T-helper 2 cell (primary cell): ENCODE data around the gene PIAS3.
"Not testable (repeated sequence)": the region's sequence is repeated elsewhere in the genome, so short reads cannot be mapped to it uniquely, and the experiment has no call there.

ENCODE experiments used
- DNase-seq, 5 experiments: peaks; one replicate each; pipeline versions ENCODE4 v3.0.0 to v3.0.0-alpha.2; 2012 to 2022

Gene PIAS3

DNA sequence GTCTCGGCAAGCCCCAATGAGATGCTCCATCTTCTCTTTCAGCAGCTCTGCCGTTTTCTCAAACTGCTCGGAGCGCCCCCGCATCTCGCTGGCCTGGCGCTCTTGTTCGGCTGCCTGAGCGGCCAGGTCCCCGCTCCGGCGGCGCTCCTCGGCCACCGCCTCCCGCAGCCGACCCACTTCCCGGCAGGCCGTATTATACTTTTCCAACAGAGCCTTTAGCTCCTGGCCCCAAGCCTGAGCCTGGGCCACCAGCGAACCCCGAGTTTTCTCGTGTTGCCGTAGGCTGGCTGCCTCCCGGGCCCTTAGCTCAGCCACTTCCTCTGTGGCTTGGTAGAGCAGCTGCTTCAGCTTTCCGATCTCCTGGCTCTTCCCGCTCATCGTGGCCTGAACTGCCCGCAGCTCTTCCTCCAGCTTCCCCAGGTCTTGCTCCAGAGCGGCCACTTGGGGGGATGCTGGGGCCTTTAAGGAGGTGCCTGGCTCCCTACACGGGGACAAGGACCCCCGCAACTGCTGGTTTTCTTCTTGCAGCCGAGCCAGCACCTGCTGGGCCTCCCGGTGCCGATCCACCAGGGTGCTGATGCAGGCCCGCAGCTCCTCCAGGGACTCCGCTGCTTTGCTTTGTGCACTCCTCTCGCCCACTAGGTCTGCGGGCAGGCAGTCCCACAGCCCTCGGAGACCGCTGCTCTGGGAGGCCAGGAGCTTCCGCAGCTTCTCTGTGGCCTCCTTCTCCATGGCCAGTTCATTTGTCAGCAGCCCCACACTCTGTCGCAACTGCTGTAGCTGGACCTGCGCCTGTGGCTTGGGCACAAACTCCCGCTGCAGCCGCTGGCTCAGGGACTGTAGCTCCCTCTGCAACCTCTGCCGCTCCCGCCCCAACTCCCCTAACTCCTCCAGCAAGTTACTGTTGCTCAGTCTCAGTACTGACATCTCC is 13.4 kb upstream of the PIAS3 start:
- DNase-seq: peak in 3 of 5 experiments; percentile 14 to 55 (median 17)

DNA sequence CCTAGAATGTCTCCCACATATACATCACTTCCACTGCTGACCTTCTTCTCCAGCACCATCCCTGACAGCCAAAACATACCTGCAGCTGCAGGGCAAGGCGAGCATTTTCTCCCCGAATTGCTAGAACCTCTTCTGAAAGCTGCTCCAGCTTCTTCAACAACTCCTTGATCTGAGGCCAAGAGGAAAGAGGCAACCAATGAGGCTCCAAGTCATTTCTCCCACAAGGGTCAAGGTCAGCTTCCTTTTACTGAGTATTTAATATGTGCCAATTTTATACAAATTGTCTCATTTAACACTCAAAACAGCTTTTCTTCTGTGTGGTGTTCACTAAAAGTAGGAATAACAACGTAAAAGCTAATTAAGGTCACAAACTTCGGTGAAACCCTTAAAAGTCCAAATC is 9.4 kb upstream of the PIAS3 start:
- DNase-seq: no peak

DNA sequence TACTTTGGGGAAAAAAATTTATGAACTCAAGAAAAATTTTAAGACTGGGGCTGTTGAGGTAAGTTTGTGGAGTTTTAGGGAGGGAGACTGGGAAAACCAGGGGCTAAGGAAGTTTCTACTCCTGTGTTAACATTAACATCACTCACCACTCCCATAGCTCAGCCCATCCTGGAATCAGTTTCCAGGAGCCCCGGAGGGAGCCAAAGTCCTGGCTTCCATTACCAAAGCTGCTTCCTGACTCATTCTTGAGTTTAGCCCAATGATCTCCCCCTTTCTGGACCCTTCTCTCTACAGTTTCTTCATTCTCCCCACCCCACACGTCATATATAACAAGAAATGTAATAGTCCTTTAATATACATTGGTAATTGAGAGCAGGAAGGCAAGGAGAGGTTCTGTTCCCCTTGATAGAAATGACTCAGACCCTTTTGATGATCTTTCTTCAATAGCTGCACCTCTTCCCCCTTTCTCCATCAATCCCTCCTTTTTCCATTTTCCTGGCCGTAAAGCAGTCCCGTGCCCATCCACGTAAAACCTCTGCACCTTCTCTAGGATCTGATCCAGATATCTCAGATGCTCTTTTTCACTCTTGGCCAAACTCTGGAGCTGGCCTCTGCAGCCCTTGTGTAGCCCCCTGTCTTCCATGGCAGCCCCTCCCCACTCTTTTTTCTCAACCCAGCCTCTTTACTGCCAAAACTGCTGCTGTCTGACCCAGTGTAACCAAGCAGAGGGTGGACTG is 4.6 kb upstream of the PIAS3 start:
- DNase-seq: no peak

DNA sequence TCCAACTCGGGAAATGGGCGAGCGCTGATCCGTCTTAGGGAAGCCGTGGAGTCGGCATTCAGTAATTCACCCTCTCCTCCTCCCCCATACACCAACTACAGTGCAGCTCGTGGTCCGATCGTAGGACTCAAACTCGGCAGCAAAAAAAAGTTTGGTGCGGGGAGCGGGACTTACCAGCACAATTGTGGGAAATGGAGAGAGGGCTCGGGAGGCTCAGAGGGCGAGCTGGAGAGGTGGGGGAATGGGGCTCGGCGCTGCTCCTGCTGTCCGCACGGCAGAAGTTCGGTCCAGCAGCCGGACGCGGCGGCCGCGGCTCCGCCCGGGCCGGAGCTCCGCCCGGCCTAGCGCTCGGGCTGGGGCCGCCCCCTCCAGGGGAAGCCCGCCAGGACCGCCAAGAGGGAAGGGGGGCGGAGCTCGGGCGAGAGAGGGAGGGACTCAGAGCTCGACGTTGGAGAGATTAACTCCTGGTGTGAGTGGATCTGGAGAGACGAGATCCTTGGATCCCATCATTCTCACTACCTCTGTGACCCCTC is 676 bp upstream of the PIAS3 start:
- DNase-seq: peak; percentile 51 to 75 (median 67)

DNA sequence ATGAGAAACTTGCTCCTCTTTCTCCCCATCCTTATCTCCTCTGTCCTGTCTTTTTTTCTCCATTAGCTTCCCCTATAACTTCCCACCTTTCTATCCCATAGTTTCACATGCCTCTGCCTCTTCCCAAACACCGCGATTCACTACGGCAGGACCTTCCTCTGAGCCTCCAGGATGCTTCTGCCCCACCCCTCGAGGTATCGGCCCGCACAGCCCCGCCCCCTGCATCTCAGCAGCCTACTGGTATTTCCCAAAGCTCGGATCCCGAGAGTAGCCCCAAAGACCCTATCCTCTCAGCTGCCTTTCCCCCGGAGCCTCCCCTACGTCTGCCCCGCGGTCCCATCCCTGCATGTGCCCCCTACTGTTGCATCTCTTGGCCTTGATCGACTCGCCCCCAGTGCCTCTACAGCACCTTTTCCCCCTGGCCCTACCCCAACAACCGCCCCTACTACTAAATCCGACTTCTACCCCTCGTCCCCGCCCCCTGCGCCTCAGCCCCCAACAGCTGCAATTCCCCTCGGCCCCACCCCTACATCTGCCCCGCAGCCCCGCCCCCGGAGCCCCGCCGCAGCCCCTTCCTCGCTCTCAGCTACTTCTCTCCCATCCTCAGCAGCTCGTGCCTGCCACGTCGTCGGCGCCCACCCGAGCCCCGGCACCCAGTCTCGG is 512 bp downstream of the PIAS3 start:
- DNase-seq: peak; percentile 30 to 75 (median 48)

DNA sequence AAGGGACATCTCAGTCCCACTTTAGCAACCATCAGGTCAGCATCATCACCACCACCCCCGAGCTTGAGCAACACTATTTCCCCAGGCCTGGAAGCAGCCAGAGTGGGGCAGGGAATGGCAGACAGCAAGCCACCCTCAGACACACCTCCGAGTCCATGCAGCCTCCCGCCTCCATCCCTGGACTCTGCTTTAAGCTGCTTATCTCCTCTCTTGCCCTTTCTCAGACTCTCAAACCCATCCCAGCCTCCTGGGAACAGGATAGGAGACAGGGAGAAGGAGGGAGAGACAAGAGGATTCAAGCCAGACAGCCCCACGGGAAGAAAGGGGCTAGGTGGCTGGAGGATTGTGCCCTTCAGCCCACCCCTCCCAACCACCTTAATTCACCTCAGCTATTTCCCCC is 1.7 kb downstream of the PIAS3 start:
- DNase-seq: no peak

DNA sequence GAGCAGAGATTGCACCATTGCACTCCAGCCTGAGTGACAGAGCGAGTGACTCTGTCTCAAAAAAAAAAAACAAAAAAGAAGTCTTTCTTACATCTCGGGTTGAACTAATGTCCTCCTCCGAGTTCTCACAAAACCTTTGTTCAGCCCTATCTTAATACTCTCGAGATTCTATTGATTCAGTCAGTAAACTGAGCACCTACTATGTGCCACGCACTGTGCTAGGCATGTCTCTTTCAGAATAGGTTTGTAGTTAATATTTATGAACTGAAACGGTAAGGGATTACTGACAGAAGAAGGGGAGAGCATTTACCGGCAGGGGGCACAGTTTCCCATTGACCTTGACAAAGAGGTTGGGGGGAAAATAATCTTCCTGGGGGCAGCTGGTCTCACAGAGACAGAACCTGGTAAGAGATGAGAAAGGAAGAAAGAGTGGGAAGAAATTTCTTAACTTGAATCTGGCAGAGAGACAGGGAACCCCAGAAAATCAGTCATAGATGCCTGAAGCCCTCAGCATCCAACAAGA is 3.4 kb downstream of the PIAS3 start:
- no peak for DNase-seq

DNA sequence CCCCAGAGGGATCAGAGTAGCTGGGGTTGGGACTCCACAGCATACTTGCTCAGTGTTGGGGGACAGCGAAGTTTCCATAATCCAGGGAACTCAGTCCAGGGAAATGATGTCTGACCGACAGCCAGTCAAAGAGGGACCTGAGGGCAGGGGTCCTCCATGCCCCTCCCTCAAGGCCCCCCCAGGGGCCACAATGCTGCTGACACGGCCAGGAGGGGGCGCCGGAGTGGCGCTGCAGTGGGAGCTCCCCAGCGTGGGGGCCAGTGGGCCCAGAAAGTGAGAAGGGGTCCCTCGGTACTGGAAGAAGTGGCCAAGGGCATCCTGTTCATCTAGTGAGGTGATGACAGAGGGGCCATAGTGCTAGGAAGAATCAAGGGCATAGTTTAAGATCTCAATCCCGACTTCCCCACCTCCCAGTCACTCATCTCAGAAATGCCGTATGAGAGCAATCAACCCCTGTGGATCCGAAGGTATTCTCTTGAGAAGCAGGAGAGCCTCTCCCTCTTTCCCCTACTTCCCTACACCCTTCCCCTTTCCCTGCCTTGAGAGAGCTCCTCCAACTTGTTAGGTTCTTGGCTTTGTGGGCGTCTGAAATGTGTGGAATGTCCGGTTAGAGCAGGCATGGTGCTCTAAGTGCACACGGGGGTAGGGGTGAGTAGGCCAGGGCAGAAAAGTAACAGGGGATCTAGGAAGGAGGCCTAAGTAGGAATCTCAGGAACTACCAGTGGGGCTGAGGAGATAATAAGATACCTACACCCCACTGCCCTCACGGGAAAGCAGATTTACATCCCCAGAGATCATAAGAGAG is 9.3 kb downstream of the PIAS3 start:
- no peak for DNase-seq

DNA sequence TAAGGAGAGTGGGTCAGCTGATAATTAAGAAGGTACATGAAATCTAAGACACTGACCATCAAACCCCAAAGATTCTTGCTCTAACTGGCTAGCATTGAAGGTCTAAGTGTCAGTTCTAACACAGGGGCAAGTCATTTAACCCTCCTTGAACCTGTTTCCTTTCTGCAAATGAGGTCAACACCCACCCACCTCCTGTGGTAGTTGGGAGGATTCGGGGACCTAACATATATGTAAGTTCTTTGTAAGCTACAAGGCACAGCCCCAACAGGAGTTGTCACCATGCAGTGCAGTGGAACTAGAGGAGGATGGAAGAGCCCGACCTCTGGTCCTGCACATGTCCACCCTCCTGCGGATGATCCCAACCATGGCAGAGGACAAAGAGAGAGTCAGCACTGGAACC is 11.1 kb downstream of the PIAS3 start:
- no peak for DNase-seq

DNA sequence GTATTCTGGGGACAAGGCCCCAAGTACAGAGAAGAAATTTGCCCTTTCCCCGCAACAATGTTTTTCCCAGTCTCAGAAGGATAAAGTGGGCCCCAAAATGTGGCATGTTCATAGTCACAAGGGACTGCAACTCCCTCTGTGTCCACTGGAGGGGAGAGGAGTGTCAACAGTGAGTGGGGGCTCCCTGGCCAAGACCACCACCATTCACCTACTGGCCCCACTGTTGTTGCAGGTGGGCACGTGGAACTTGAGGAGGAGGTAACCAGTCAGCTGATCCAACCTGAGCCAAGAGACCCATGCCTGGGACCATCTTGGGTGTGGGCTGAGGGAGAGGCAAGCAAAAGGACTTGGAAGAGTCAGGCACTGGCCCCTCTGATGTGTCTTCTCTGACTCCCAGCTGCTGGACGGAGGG is 12.7 kb downstream of the PIAS3 start:
- peak in 1 of 5 experiments; percentile 54 for DNase-seq

DNA sequence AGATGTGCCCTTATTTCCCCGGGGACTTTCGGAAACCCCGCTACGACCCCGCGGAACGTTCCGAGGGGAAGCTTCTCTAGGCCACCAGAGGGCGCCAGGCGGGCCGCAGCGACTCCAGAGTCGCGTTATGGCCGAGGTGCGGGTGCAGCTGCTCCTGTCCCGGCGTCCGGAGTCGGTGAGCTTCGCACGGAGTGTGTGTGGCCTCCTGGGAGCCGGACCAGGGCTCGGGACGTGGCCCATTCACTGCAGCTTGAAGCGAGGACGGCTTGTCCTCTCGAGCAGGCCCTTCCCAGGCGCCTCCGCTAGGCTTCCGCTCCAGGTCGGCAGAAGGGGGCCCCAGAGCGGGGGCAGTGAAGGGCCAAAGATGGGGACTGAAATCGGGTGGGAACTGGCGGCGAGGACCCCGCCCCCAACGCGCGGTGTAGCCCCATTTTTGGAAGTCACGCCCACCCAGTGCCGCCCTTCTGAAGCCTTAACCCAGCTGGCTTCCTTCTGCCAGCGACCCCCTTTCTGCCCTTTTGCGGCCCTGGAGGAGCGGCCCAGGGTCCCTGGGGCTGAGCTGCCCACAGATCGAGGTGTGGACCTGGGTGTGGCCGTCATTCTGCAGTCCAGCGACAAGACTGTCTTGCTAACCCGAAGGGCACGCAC is 13.2 kb downstream of the PIAS3 start, which contains the start of gene NUDT17:
NUDT17 (plus strand) TSS at position 117 of the 648 bp plus-strand sequence; CDS start at position 128, 11 bp downstream.
- DNase-seq: peak; percentile 40 to 78 (median 67)

DNA sequence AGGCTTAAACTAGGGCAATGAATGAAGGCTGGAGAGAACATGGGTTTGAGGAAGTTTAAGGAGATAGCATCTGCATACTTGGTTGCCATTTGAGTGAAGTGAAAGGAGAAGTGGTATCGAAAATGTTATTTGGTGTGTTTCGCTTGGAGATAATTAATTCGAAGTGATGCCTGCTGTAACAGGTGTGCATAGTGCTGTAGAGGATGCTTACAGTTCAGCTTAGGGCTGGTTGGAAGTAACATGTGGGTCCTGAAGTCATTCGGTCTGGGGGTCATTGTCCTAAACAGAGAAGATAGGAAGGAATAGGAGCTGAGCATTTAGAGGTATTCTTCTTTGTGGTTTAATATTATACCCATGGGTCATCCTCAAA is 13.8 kb downstream of the PIAS3 start:
- peak in 1 of 5 experiments; percentile 43 for DNase-seq

DNA sequence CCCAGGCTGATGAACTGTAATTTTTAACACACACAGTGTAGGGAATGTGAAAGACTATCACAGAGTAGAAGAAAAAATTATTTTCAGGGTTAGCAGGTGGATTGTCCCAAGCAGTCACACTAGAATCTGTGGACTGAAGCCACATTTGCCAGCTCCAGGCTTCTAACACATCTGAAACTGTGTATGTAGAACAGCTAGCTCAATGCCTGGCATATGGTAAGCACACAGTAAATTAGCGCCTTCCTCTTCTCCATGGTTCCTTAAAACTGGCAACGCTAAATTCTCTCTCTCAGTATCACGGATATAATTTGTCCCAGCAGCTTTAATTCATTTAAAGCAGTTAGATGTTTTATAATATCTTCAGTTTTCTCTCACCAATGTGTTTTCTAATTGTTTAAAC is 15.8 kb downstream of the PIAS3 start:
- DNase-seq: no peak

DNA sequence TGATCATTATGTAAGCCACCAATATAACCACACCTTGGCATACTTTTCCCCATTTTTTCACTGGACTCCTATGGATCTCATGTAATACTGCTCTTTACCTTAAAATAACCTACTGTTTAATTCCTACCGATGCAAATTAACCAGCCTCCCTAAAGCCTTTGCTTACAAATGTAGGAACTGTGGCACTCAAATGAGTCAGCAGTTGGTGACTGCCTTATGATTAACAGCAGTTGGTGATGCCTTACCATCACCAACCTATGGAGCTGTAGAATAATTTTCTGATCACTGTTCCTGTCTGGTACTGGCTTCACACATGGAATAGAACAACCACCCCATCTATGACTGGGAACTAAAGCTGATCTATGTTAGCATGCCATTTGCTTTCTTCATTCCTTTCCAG is 21.2 kb downstream of the PIAS3 start:
- DNase-seq: no peak

DNA sequence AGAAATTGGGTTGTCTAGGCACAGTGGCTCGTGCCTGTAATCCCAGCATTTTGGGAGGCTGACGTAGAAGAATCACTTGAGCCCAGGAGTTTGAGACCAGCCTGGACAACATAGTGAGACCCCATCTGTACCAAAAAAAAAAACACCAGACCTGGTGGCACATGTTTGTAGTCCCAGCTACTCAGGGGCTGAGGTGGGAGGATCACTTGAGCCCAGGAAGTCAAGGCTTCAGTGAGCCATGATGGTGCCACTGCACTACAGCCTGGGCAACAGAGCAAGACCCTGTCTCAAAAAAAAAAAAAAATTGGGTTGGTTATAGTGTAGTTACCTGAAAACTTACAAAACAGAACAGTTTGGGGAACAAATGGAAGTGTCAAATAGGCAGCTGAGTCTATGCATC is 28.1 kb downstream of the PIAS3 start:
- DNase-seq: not testable (repeated sequence)

DNA sequence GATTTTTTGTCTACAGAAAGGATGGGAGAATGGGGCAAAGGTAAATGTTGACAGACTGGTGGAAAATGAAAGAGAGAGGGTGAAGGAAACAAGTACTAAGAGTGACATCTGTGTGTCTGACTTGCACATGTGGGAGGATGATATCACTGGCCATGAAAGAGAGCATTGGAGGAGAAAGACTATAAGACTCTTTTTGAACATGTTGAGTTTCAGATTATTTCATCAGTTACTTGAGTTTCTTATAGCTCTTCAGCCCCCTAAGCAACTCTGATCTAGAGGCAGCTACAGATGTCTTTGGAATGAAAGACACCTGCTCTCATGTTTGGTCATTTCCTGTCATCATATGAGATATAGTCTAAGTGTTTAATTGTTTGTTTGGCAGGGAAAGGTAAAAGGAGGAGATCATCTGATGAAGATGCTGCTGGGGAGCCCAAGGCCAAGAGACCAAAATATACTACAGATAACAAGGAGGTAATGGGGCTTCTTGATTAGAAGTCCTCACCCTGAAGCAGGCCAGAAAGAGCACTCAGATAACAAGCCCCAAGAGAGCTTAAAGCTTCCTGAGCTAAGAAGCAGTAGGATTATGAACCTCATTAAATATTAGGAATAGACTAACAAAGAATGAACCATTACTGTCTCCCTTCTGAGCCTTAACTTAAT is 30.4 kb downstream of the PIAS3 start:
- no peak for DNase-seq

DNA sequence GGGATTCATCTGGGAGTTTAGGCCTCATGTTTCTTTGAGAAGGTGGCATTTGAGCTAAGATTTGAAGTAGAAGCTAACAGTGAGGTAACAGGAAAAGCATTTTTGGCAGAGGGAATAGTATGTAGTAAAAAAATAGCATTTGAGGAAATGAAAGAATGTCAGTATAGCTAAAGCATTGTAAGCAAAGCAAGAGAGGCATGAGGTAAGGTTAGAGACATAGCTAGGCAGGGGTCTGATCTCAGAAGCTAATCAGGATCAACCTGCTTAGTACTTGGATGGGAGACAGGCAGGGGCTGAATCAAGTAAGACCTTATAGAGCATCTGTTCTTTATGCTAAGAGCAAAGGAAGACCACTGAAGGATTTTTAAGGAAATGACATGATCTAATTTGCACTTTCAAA is 30.9 kb downstream of the PIAS3 start:
- DNase-seq: no peak

DNA sequence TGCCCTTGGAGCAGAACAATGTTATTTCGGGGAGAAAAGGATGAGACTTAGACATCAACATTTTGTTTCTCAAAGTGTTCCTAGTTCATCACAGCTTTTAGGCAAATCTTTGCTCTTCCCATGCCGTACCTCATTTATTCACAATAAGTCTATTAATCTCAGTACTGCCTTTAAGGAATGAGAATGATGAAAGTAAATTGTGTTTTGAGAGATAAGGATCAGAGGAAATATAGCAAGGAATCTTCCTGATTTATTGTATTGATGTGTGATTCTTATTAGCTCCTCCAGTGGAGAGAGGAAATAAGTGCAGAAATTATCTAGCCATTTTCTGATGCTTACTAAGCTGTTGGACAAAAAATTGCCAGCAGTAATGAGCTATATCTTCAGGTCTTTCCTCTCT is 32.9 kb downstream of the PIAS3 start:
- DNase-seq: no peak

DNA sequence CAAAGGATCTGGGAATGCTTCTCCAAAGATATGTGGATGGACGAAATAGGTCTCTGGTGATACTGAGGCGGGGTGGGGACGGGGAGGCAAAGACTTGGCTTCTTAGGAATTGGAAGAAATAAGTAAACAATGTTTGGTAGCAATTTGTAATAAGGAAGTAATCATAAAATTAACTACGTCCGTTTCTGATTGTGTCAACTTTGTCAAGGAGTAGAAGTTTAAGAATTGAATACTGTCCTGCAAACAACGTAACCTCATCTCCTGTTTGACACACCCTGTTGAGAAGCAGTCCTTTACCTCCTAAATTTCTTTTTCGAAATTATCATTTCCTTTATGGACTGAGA is 34.4 kb downstream of the PIAS3 start:
- no peak for DNase-seq

DNA sequence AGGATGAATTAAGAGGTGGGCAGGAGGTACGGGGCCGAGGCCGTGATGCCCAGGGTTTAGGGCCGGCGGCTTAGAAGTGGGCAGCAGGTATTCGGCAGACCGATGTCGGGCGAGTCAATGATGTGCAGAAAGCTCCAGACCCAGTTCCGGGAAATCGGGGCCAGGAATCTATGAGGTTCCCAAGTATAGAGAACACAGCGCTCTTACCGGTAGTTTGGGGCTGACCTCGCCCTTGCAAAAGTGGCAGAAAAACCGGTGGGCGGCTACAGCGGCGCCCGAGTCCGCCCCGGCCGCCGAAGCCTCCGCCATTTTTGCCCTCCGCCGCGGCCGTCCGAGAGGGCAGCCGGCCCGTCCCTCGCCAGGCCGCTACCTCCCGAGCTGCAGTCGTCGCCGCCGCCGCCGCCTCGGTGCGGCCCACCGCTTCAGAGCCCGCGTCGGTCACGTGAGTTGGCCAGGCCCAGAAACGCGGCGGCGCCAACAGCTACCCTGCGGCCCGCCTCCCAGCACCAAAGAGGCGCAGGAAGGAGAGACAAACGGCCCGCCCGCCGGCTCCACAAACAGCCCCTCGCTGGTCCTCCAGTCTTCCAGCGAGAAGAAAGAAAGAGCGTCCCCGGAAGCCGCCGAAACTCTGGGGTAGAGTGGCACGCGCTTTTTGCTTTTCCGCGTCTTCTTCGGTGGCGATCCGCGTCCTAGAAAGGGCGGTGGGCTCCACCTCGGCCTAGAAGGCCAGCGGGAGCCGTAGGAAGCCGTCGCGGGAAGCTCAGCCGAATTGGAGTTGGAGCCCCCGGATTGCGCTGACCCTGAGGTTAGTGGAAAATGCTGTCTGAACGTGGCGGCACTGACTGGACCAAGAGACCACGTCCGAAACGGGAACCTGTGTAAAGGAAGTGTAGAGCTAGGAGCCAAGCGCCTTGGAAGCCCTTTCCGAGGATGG is 35.0 kb downstream of the PIAS3 start, which contains the start of the genes POLR3C and RNF115:
POLR3C (plus strand) TSS at position 636 of the 934 bp plus-strand sequence. CDS start 1,577 bp downstream, outside the sequence.
RNF115 (minus strand) TSS at position 531 of the 934 bp plus-strand sequence; CDS start at position 309, 222 bp downstream.
- peak; percentile 70 to 95 (median 81) for DNase-seq
